HepG2 (cell line): ENCODE measurements around the gene CSNK2B. TPM values are rescaled to one million over a fixed set of nuclear protein-coding genes. Genes with fewer than 3 reads are reported as not detected.

Source experiments
- KIAA2018 ChIP-seq: sonication (generic); formaldehyde crosslinking; IDR thresholded peaks from 2 replicates; pipeline ENCODE4 v1.5.0; 2020; ENCODE audit warnings: mild to moderate bottlenecking, missing genetic modification reagents, borderline replicate concordance
- NFIB ChIP-seq: sonication (generic); formaldehyde crosslinking; IDR thresholded peaks from 2 replicates; pipeline ENCODE4 v1.9.0; 2021; ENCODE audit warnings: missing genetic modification reagents, mild to moderate bottlenecking, borderline replicate concordance
- NFYB ChIP-seq: sonication (generic); formaldehyde crosslinking; IDR thresholded peaks from 2 replicates; pipeline ENCODE4 v1.4.0; 2020; ENCODE audit warnings: missing genetic modification reagents
- SMYD3 ChIP-seq: sonication (generic); formaldehyde crosslinking; IDR thresholded peaks from 2 replicates; pipeline ENCODE4 v1.8.1; 2023; ENCODE audit warnings: mild to moderate bottlenecking, missing genetic modification reagents
- SSRP1 ChIP-seq: IDR thresholded peaks from 2 replicates; pipeline ENCODE4 v1.6.1; 2016; ENCODE audit warnings: control low read depth
- STAT5B ChIP-seq: sonication (generic); formaldehyde crosslinking; IDR thresholded peaks from 2 replicates; pipeline ENCODE4 v1.4.0; 2020; ENCODE audit warnings: missing genetic modification reagents
- ZNF142 ChIP-seq: sonication (generic); formaldehyde crosslinking; IDR thresholded peaks from 2 replicates; pipeline ENCODE4 v1.4.0; 2020; ENCODE audit warnings: missing genetic modification reagents
- ZNF256 ChIP-seq: sonication (generic); formaldehyde crosslinking; conservative IDR thresholded peaks from 2 replicates; pipeline ENCODE4 v1.4.0; 2020; ENCODE audit warnings: missing genetic modification reagents
- ZNF530 ChIP-seq: sonication (generic); formaldehyde crosslinking; IDR thresholded peaks from 2 replicates; pipeline ENCODE4 v1.5.0; 2020; ENCODE audit warnings: low read depth, mild to moderate bottlenecking, missing genetic modification reagents
- polyA plus RNA-seq, 8 experiments: library from polyadenylated mRNA; depleted of rRNA in 3 of 8; stranded (reverse) in 7 of 8; unstranded in 1 of 8; fragments of >200 nt; fragmentation: Illumina TruSeq in 4 of 8; extraction: Trizol in 4 of 8; gene quantifications; 2 replicates each; pipeline versions ENCODE4 v1.2.1 to v1.2.3, GENCODE V29; 2011 to 2016; ENCODE audit warnings: low read depth in 4 of 8, missing spikeins in 1 of 8, mixed read lengths in 1 of 8; ENCODE audit not compliant: insufficient read depth in 1 of 8
- total RNA-seq, 5 experiments: library from RNA; depleted of rRNA; stranded (reverse); fragments of >200 nt; fragmentation: Illumina TruSeq; extraction: Trizol; gene quantifications; 2 replicates each; pipeline ENCODE4 v1.2.3, GENCODE V29; 2016; ENCODE audit warnings: low read depth in 1 of 5
- TF ChIP-seq, protein P1 (sequence below): sonication (generic); formaldehyde crosslinking; IDR thresholded peaks from 2 replicates; pipeline ENCODE4 v1.8.0; 2022; ENCODE audit warnings: low read depth, missing genetic modification reagents
- TF ChIP-seq, protein P2 (sequence below): sonication (generic); formaldehyde crosslinking; IDR thresholded peaks from 2 replicates; pipeline ENCODE4 v1.8.0; 2022; ENCODE audit warnings: missing genetic modification reagents, mild to moderate bottlenecking, moderate library complexity, borderline replicate concordance

The CSNK2B gene
- total and polyA plus RNA-seq, 2 of the 13 experiments (the other 11 are each of a cell fraction or from before 2014, with no cell fraction given): 111 to 296 TPM

DNA sequence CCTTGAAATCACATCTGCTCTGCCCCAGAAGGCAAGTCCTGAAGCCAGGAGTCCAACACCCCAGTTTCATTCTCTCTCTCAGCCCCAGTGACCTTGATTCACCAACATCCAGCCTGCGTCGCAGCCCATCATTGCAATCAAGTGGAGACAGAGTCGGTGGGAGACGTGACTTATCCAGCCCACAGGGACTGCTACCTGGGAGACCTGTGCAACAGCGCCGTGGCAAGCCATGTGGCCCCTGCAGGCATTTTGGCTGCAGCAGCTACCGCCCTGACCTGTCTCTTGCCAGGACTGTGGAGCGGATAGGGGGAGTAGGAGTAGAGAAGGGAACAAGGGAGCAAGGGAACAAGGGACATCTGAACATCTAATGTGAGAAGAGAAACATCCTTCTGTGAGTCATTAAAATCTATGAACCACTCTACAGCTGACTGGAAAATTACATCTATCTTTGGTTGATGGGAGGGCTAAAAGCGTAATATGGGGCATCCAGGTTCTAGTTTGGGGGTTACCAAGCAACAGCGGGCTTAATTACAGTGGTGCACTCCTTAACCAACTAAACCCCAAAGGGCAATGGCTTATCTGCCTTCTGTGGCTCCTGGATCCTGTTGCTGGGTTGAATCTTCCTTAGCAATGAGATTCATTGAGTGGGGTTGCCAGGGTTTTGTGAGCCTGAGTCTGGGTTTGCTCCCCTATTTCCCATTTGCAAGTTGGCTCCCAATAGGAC lies 51.8 kb downstream of the CSNK2B start (continued):
- TF ChIP-seq ZNF142 (no peak), NFYB (CRISPR knock-in tag) (no peak), ZNF256 (no peak), KIAA2018 (no peak), ZNF530 (no peak), STAT5B (CRISPR knock-in tag) (no peak), SSRP1 (no peak), SMYD3 (CRISPR knock-in tag) (no peak), NFIB (CRISPR knock-in tag) (no peak)
- TF ChIP-seq, protein P1, sequence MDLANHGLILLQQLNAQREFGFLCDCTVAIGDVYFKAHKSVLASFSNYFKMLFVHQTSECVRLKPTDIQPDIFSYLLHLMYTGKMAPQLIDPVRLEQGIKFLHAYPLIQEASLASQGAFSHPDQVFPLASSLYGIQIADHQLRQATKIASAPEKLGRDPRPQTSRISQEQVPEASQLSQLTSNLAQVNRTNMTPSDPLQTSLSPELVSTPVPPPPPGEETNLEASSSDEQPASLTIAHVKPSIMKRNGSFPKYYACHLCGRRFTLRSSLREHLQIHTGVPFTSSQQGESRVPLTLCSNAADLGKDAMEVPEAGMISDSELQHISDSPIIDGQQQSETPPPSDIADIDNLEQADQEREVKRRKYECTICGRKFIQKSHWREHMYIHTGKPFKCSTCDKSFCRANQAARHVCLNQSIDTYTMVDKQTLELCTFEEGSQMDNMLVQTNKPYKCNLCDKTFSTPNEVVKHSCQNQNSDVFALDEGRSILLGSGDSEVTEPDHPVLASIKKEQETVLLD (CRISPR knock-in tag): no peak
- TF ChIP-seq, protein P2, sequence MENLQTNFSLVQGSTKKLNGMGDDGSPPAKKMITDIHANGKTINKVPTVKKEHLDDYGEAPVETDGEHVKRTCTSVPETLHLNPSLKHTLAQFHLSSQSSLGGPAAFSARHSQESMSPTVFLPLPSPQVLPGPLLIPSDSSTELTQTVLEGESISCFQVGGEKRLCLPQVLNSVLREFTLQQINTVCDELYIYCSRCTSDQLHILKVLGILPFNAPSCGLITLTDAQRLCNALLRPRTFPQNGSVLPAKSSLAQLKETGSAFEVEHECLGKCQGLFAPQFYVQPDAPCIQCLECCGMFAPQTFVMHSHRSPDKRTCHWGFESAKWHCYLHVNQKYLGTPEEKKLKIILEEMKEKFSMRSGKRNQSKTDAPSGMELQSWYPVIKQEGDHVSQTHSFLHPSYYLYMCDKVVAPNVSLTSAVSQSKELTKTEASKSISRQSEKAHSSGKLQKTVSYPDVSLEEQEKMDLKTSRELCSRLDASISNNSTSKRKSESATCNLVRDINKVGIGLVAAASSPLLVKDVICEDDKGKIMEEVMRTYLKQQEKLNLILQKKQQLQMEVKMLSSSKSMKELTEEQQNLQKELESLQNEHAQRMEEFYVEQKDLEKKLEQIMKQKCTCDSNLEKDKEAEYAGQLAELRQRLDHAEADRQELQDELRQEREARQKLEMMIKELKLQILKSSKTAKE: no peak
